ENCODE measurements around the gene SOST.

- TF ChIP-seq, protein P1, sequence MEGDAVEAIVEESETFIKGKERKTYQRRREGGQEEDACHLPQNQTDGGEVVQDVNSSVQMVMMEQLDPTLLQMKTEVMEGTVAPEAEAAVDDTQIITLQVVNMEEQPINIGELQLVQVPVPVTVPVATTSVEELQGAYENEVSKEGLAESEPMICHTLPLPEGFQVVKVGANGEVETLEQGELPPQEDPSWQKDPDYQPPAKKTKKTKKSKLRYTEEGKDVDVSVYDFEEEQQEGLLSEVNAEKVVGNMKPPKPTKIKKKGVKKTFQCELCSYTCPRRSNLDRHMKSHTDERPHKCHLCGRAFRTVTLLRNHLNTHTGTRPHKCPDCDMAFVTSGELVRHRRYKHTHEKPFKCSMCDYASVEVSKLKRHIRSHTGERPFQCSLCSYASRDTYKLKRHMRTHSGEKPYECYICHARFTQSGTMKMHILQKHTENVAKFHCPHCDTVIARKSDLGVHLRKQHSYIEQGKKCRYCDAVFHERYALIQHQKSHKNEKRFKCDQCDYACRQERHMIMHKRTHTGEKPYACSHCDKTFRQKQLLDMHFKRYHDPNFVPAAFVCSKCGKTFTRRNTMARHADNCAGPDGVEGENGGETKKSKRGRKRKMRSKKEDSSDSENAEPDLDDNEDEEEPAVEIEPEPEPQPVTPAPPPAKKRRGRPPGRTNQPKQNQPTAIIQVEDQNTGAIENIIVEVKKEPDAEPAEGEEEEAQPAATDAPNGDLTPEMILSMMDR (IDR thresholded peaks at IDR 0.05; ENCODE audit: insufficient read depth, low read depth, low read length): no peak
- TF ChIP-seq EZH2 (IDR thresholded peaks at IDR 0.05; ENCODE audit: insufficient read depth, low read length): no peak
Measured at GRCh38 chr17:43782913-43783680, 24.5 kb upstream of the SOST start.
